ENCODE results near the gene AGA. TPM values are rescaled to one million over a fixed set of nuclear protein-coding genes. Genes with fewer than 3 reads are reported as not detected.

AGA gene
- total and polyA plus RNA-seq, 2 donors from 2014 or later = 23.0 to 23.6 TPM

GRCh38 chr4:177384856-177385397, 57.3 kb downstream of the AGA start:
- H3K9ac ChIP-seq (ENCODE audit: low read length in 3 of 3) = no peak overlapping the region
- peak; percentile 56 for FAIRE-seq
- no peak overlapping the region for H3K27ac ChIP-seq (ENCODE audit: low read depth in 2 of 2, low read length in 2 of 2)
- no peak for TF ChIP-seq CTCF (IDR thresholded peaks at IDR 0.05; ENCODE audit: borderline replicate concordance, extremely low read depth, insufficient read depth)
- intact Hi-C loops (cut with DNase I) = no loop called here
- no peaks in the 10 kb centered on the region for H3K27me3 ChIP-seq (ENCODE audit: control insufficient read depth, insufficient read depth, low read length)
- H3K36me3 ChIP-seq (ENCODE audit: control insufficient read depth in 2 of 3, insufficient read depth in 3 of 3, low read length in 3 of 3) = no peaks in the 10 kb centered on the region
- H3K9me3 ChIP-seq (ENCODE audit: control insufficient read depth in 2 of 3, insufficient read depth in 1 of 3, low read length in 3 of 3) = no peaks in the 10 kb centered on the region
- no peak for DNase-seq
- no peaks in the 10 kb centered on the region for H3K4me1 ChIP-seq (ENCODE audit: control insufficient read depth in 2 of 3, insufficient read depth in 2 of 3, low read depth in 1 of 3, low read length in 3 of 3)
- no peak overlapping the region for H3K4me3 ChIP-seq (ENCODE audit: low read length in 3 of 3)

GRCh38 chr4:177381762-177382310, 60.4 kb downstream of the AGA start:
- no peak for TF ChIP-seq CTCF (IDR thresholded peaks at IDR 0.05; ENCODE audit: borderline replicate concordance, extremely low read depth, insufficient read depth)
- Histone ChIP-seq H3K36me3 (ENCODE audit: control insufficient read depth in 2 of 3, insufficient read depth in 3 of 3, low read length in 3 of 3) (no peaks in the 10 kb centered on the region), H3K4me3 (ENCODE audit: low read length in 3 of 3) (no peak overlapping the region), H3K27ac (ENCODE audit: low read depth in 2 of 2, low read length in 2 of 2) (no peak overlapping the region), H3K27me3 (ENCODE audit: control insufficient read depth, insufficient read depth, low read length) (no peaks in the 10 kb centered on the region), H3K9ac (ENCODE audit: low read length in 3 of 3) (no peak overlapping the region), H3K9me3 (ENCODE audit: control insufficient read depth in 2 of 3, insufficient read depth in 1 of 3, low read length in 3 of 3) (no peaks in the 10 kb centered on the region), H3K4me1 (ENCODE audit: control insufficient read depth in 2 of 3, insufficient read depth in 2 of 3, low read depth in 1 of 3, low read length in 3 of 3) (no peaks in the 10 kb centered on the region)
- no peak for DNase-seq
- intact Hi-C loops (cut with DNase I) = no loop called here
- no peak for FAIRE-seq

Other genes starting within 250 kb of the AGA start
- 0.35 TPM for gene NEIL3, start 132.6 kb downstream of the AGA start, total RNA-seq
- gene NEIL3, start 132.6 kb downstream of the AGA start, polyA plus RNA-seq (ENCODE audit: insufficient read depth, low read depth, low replicate concordance) = not detected